ENCODE data around the gene CNTRL.
A peak's percentile ranks its signal among the peaks of the same experiment; 100 is the strongest.

CNTRL gene

GRCh38 chr9:121182101-121182836 lies 107.5 kb downstream of the CNTRL start:
- DNase-seq, result no peak

- DNase-seq, result no peak
These were observed 108.2 kb downstream of the CNTRL start for GRCh38 chr9:121182989-121183388.

- no peak for DNase-seq
These were observed 109.1 kb downstream of the CNTRL start for GRCh38 chr9:121183666-121184423.

GRCh38 chr9:121184463-121184862 lies 109.7 kb downstream of the CNTRL start:
- DNase-seq, result no peak

- DNase-seq, result no peak
These were observed 110.5 kb downstream of the CNTRL start for GRCh38 chr9:121185178-121185745.

GRCh38 chr9:121185774-121186403 lies 111.1 kb downstream of the CNTRL start:
- peak; percentile 37 for DNase-seq

GRCh38 chr9:121187636-121188305 lies 113.0 kb downstream of the CNTRL start:
- no peak for DNase-seq

- no peak for DNase-seq
These were observed 114.3 kb downstream of the CNTRL start for GRCh38 chr9:121189006-121189405.

GRCh38 chr9:121189660-121190059 lies 114.9 kb downstream of the CNTRL start:
- DNase-seq, result no peak

GRCh38 chr9:121191235-121191634 lies 116.5 kb downstream of the CNTRL start:
- DNase-seq, result no peak

GRCh38 chr9:121192518-121192917 lies 117.8 kb downstream of the CNTRL start:
- DNase-seq, result no peak

GRCh38 chr9:121192959-121193640 lies 118.3 kb downstream of the CNTRL start:
- DNase-seq, result no peak

GRCh38 chr9:121194730-121195129 lies 120.0 kb downstream of the CNTRL start:
- no peak for DNase-seq

- DNase-seq, result no peak
These were observed 121.6 kb downstream of the CNTRL start for GRCh38 chr9:121196389-121196788.

GRCh38 chr9:121197132-121197531 lies 122.4 kb downstream of the CNTRL start:
- DNase-seq, result no peak

GRCh38 chr9:121198512-121199042 lies 123.8 kb downstream of the CNTRL start:
- no peak for DNase-seq

GRCh38 chr9:121199921-121200320 lies 125.2 kb downstream of the CNTRL start:
- DNase-seq, result no peak

GRCh38 chr9:121200356-121200755 lies 125.6 kb downstream of the CNTRL start:
- no peak for DNase-seq

GRCh38 chr9:121201045-121201737 lies 126.4 kb downstream of the CNTRL start:
- peak; percentile 39 for DNase-seq

- peak; percentile 100 for DNase-seq
These were observed 127.2 kb downstream of the CNTRL start, which contains the start of gene RAB14 for GRCh38 chr9:121201738-121202533. Gene RAB14, minus strand, starts transcription at chr9:121201869. Its CDS starts 8,457 bp downstream, at chr9:121193412.
